ENCODE results near the gene ARMC3. TPM values are rescaled to one million over a fixed set of nuclear protein-coding genes. Genes with fewer than 3 reads are reported as not detected.

The ARMC3 gene
- total RNA-seq, 1 donor from 2014 or later = 0.83 TPM

DNA sequence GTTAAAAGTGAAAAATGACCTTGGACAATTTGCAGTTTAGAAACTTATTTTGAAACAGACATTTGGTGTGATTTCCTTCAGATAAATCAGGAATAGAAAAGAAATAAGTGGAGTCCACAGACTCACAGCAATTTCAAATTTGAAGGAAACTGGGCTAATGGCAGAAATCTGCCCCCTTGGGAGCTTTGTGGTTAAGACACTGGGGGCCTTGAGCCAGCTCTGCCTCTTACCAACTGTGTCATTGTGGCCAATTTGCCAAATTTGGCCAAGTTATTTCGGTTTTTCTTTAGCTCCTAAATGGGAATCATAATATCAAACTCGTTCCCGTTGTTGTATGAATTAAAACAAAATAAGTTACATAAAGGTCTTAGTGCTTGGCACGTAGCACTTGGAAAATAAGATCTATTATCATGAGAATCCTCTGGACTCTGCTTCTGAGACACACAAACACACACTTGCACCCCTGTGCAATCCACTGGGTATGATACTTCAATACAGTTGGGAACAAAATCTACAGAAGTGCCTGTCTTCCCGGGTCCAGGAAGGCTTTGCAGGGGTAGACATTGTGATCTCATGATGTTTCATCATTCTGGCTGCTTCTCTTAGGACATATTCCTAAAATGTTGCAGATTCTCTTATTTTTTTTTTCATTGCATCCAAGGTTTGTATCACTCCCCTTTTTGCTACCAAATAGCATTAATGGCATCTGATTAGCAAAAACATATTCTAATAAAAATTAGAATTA, 4.9 kb downstream of the ARMC3 start:
- Mint-ChIP-seq H3K4me1 (no peaks in the 10 kb centered on the region), H3K27ac (no peak overlapping the region), H3K36me3 (no peaks in the 10 kb centered on the region), H3K27me3 (ENCODE audit: low read depth) (no peaks in the 10 kb centered on the region), H3K9me3 (no peaks in the 10 kb centered on the region), H3K4me3 (no peak overlapping the region)
- TF ChIP-seq, protein P1, sequence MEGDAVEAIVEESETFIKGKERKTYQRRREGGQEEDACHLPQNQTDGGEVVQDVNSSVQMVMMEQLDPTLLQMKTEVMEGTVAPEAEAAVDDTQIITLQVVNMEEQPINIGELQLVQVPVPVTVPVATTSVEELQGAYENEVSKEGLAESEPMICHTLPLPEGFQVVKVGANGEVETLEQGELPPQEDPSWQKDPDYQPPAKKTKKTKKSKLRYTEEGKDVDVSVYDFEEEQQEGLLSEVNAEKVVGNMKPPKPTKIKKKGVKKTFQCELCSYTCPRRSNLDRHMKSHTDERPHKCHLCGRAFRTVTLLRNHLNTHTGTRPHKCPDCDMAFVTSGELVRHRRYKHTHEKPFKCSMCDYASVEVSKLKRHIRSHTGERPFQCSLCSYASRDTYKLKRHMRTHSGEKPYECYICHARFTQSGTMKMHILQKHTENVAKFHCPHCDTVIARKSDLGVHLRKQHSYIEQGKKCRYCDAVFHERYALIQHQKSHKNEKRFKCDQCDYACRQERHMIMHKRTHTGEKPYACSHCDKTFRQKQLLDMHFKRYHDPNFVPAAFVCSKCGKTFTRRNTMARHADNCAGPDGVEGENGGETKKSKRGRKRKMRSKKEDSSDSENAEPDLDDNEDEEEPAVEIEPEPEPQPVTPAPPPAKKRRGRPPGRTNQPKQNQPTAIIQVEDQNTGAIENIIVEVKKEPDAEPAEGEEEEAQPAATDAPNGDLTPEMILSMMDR (IDR thresholded peaks at IDR 0.05; ENCODE audit: unreplicated experiment) = no peak
- DNase-seq (ENCODE audit: low spot score in 2 of 2, unreplicated experiment in 2 of 2) = no peak

DNA sequence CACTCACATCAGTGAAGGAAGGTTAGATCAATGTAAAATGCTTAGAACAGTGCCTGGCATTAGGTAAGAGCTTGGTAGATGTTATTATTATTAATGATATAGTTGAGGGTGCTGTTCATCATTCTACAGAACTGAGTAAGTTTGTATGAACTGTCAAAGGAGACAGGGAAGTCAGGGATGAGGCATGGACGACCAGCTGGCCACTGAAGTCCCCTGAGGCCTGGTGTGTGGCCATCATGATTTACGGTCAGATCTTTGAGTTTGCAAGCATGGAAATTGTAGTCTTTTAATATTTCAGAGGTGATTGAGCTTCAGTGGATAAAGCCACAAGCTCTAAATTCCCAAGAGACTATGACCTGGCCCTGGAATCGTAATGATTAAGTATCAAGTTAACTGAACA, 6.9 kb downstream of the ARMC3 start:
- no peaks in the 10 kb centered on the region for H3K4me1 Mint-ChIP-seq
- no peak for DNase-seq (ENCODE audit: low spot score in 2 of 2, unreplicated experiment in 2 of 2)
- H3K27ac Mint-ChIP-seq = no peak overlapping the region
- TF ChIP-seq, protein P1 (IDR thresholded peaks at IDR 0.05; ENCODE audit: unreplicated experiment) = no peak
- H3K4me3 Mint-ChIP-seq = no peak overlapping the region
- no peaks in the 10 kb centered on the region for H3K36me3 Mint-ChIP-seq
- H3K9me3 Mint-ChIP-seq = no peaks in the 10 kb centered on the region
- H3K27me3 Mint-ChIP-seq (ENCODE audit: low read depth) = no peaks in the 10 kb centered on the region

- DNase-seq (ENCODE audit: low spot score in 2 of 2, unreplicated experiment in 2 of 2) = no peak
- H3K36me3 Mint-ChIP-seq = peaks cover 8% of the 10 kb centered on the region
- peaks cover 24% of the 10 kb centered on the region for H3K9me3 Mint-ChIP-seq
- no peak overlapping the region for H3K27ac Mint-ChIP-seq
- H3K4me3 Mint-ChIP-seq = no peak overlapping the region
- peaks cover 3% of the 10 kb centered on the region for H3K4me1 Mint-ChIP-seq
- H3K27me3 Mint-ChIP-seq (ENCODE audit: low read depth) = no peaks in the 10 kb centered on the region
- TF ChIP-seq, protein P1 (IDR thresholded peaks at IDR 0.05; ENCODE audit: unreplicated experiment) = no peak
Observed at GRCh38 chr10:22942437-22942836, 14.6 kb downstream of the ARMC3 start.

DNA sequence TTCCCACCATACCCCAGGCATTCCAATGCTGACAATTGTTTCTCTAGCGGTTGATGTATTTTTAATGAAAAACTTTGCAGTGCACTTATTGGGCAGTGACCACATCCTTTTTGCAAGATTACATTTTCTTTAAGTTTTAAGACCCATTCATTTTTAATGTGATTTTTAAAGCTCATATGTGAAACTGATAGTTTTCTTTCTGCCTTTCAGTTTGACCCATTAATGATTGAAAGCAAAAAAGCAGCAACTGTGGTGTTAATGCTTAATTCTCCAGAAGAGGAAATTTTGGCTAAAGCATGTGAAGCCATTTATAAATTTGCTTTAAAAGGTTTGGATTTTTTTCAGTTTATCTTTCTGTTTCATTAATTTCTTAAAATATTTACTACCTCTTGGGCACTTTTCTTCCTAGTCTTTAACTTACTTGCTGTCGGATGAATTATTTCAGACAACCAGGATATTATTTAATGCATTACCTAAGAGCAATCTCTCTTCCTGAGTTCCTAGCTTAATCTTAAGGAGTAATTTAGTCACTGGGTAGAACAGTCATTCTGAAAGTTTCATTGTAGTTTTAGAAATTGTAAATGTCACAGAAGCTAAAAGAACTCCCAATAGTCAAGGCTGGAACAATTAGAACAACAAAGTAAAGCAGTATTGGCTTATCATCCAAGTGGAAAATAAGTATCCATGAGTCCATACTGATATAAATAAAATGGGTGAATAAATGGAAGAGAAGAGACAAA, 18.3 kb downstream of the ARMC3 start:
- H3K4me1 Mint-ChIP-seq = peaks cover 3% of the 10 kb centered on the region
- H3K36me3 Mint-ChIP-seq = peaks cover 8% of the 10 kb centered on the region

DNA sequence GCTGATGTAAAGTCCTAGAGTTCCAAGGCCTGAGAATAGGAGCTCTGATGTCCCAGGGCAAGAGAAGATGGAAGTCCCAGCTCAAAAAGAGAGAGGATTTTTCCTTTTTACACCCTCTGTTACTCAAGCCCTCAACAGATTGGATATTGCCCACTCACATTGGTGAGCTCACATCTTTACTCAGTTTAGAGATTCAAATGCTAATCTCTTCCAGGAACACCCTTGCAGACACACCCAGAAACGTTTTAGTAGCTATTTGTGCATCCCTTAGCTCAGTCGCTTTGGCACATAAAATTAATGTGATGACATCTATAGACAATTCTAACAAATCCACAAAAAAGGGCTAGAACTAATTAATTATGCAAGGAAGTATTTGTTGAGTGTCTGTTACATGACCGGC, 27.1 kb downstream of the ARMC3 start:
- no peak for DNase-seq (ENCODE audit: low spot score in 2 of 2, unreplicated experiment in 2 of 2)
- Mint-ChIP-seq H3K27me3 (ENCODE audit: low read depth) (no peaks in the 10 kb centered on the region), H3K4me1 (no peaks in the 10 kb centered on the region), H3K27ac (no peak overlapping the region), H3K9me3 (peaks cover 24% of the 10 kb centered on the region), H3K36me3 (peaks cover 6% of the 10 kb centered on the region), H3K4me3 (no peak overlapping the region)
- TF ChIP-seq, protein P1 (IDR thresholded peaks at IDR 0.05; ENCODE audit: unreplicated experiment) = no peak

More for the DNA sequence above, 18.3 kb downstream of the ARMC3 start:
- peaks cover 42% of the 10 kb centered on the region for H3K9me3 Mint-ChIP-seq
- TF ChIP-seq, protein P1 (IDR thresholded peaks at IDR 0.05; ENCODE audit: unreplicated experiment) = no peak
- H3K27me3 Mint-ChIP-seq (ENCODE audit: low read depth) = no peaks in the 10 kb centered on the region
- no peak overlapping the region for H3K4me3 Mint-ChIP-seq
- DNase-seq (ENCODE audit: low spot score in 2 of 2, unreplicated experiment in 2 of 2) = no peak
- H3K27ac Mint-ChIP-seq = no peak overlapping the region
